Adrenal gland (tissue), 5 donors: ENCODE data around the gene TMEM184B.

ENCODE experiments used
- CTCF ChIP-seq, 6 experiments: fragments of 450-650 bp in 4 of 6; fragments of 200-600 bp in 2 of 6; sonication (generic) in 1 of 6; IDR thresholded peaks; 1 replicate in 5 of 6; 2 replicates in 1 of 6; pipeline versions ENCODE4 v1.5.1 to v1.8.0; 2016 to 2021; ENCODE audit warnings: antibody characterized with exemption in 6 of 6, mild to moderate bottlenecking in 2 of 6, moderate library complexity in 1 of 6
- POLR2A ChIP-seq, 2 donors: fragments of 450-650 bp; IDR thresholded peaks; one replicate each; pipeline ENCODE4 v1.6.1; 2017; ENCODE audit warnings: antibody characterized with exemption in 2 of 2, mild to moderate bottlenecking in 2 of 2, moderate library complexity in 1 of 2
- donor health status: DM: no; HTN: no; CAD: no.

GRCh38 chr22:38221908-38222796, 50.7 kb downstream of the TMEM184B start:
- TF ChIP-seq CTCF (IDR thresholded peaks at IDR 0.05) (no peak), POLR2A (IDR thresholded peaks at IDR 0.05) (no peak)
